GM12875 (cell line): ENCODE measurements around the gene DRAXIN.

ENCODE experiments used
- H3K4me3 ChIP-seq: one replicate; pipeline ENCODE4 v1.5.1; 2011; ENCODE audit warnings: low read depth, low read length, control low read depth
- TF ChIP-seq, protein P1 (sequence below): IDR thresholded peaks from 2 replicates; pipeline ENCODE4 v1.5.1; 2011; ENCODE audit warnings: low read depth, mild to moderate bottlenecking, control low read depth, inconsistent platforms, low read length, moderate library complexity, borderline replicate concordance; ENCODE audit not compliant: insufficient read depth

Gene DRAXIN

DNA sequence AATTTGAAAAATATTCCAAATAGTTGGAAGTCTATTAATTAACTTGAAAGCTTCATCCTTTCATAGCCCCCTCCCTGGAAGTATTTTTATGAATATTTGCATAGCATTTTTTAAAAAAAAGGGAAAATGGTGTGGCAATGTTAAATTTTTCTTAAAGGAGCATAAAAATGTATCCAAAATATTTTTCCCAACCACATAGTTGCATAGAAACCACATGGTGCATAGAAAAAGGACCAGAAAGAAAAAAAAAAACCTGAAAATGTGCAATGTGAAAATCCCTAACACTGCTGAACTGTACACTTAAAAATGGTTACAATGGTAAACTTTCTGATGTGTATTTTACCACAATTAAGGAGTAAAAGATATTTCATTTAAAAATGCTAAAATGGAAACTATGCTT is 78.5 kb downstream of the DRAXIN start:
- H3K4me3 ChIP-seq, result no peak overlapping the region
- TF ChIP-seq, protein P1, sequence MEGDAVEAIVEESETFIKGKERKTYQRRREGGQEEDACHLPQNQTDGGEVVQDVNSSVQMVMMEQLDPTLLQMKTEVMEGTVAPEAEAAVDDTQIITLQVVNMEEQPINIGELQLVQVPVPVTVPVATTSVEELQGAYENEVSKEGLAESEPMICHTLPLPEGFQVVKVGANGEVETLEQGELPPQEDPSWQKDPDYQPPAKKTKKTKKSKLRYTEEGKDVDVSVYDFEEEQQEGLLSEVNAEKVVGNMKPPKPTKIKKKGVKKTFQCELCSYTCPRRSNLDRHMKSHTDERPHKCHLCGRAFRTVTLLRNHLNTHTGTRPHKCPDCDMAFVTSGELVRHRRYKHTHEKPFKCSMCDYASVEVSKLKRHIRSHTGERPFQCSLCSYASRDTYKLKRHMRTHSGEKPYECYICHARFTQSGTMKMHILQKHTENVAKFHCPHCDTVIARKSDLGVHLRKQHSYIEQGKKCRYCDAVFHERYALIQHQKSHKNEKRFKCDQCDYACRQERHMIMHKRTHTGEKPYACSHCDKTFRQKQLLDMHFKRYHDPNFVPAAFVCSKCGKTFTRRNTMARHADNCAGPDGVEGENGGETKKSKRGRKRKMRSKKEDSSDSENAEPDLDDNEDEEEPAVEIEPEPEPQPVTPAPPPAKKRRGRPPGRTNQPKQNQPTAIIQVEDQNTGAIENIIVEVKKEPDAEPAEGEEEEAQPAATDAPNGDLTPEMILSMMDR, result no peak

DNA sequence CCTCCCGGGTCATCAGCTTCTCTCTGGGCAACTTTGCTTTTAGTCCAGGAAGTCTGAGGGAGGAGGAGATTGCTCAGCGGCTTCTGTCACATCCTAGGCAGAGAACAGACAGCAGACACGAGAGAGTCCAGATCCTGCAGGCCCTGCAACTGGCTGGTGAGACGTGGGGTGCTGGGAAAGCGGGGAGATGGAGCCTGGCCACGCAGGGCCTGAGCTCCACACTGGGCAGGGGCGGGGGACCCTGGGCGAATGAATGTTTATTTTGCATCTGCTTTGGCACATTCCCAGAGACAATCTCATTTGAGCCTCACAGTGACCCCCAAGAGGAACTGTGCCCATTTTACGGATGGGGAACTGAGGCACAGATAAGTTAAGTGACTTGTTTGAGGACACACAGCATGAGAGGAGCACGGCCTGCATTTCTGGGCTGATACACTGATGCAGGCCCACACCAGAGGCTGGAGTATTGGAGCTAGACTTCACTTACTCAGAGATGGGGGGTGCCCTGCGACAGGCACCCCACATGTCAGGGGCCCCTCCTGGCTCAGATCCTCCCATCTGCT is 80.1 kb downstream of the DRAXIN start:
- no peak overlapping the region for H3K4me3 ChIP-seq
- TF ChIP-seq, protein P1, result no peak

DNA sequence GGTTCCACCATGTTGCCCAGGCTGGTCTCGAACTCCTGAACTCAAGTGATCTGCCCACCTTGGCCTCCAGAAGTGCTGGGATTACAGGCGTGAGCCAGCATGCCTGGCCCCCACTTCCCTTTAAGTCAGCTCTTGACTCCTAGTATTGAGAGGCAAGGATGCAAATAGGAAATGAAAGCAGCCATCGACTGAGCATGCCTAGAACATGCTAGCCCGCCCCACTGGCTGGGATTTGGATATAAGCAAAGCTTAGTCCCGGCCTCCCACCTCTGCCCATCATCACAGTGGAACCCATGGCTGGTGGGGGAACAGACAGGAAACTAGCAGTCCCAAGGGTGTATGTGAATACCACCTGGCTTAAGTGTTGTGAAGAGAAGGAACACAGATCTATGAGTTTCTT is 80.9 kb downstream of the DRAXIN start:
- TF ChIP-seq, protein P1, result no peak
- no peak overlapping the region for H3K4me3 ChIP-seq

DNA sequence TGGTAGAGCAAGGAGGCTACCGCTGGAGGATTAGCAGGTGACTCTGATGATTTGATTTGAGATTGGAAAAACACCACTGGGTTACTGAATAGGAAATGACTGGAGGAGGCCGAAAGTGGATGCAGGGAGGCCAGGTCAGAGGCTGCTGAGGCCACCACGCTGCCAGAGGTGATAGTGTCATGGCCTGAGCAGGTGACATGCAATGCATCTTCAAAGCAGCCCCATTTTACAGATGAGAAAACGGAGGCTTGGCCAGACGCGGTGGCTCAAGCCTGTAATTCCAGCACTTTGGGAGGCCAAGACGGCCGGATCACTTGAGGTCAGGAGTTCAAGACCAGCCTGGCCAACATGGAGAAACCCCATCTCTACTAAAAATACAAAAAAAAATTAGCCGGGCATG is 83.2 kb downstream of the DRAXIN start:
- H3K4me3 ChIP-seq, result no peak overlapping the region
- TF ChIP-seq, protein P1, result no peak
